EH (cell line): ENCODE data around the gene CFAP300.
A peak's percentile ranks its signal among the peaks of the same experiment; 100 is the strongest.

Source experiments
- DNase-seq: peaks from one replicate; pipeline ENCODE4 v3.0.0-alpha.2; 2015; ENCODE audit warnings: low read depth

The CFAP300 gene

DNA sequence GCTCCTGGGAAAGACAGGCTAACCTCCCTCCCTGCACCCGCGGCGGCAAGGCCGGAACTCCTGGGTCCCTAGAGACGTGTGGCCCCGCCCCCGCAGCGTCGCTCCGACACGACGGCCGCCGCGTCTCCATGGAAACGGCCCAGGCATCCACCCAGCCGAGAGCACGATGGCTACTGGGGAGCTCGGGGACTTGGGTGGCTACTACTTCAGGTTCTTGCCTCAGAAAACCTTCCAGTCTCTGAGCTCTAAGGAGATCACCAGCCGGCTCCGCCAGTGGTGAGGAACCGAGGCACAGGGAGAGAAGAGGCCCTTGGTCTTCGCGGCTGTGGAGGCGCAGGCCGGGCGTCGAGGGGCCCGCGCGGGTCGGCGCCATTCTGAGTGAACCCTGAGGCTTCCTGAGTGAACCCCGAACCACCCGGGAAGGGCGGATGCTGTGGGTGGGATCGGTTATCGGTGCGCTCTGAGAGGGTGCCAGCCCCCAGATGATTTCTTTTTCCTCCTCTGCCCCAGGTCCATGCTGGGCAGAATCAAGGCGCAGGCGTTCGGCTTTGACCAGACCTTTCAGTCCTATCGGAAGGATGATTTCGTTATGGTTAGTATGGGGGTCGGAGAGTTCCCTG lies at the start of gene CFAP300:
TSS of gene CFAP300 (plus strand) at position 133 of the 620 bp plus-strand sequence. CDS start at position 167, 34 bp downstream.
- DNase-seq = peak; percentile 81

DNA sequence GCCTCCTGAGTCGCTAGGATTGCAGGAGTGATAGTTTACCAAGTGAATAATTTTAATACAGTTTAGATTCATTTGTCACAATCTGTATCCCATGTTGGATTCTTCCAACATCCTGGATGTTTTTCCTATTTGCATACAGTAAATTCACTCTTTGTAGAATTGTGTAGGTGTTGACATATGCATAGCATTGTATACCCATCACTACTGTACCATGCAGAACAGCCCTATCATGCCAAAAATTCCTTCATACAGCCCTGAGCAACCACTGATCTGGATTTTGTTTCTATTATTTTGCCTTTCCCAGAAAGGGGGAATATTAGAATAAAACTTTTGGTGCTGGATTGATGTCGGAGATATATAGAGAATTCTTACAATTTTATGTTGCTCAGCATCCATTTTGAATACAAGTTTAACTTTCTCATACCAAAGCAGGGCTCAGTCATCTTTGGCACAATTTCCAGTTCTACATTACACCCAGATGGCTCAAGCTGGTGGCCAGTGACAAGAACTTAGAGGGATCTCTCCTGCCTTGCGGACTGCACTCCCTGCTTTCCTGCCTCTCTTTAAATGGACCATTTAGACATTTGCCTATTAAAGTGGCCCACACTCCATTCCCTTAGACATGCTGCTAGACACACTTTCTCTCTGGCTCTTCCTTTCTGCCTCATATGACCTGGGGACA lies 45.4 kb upstream of the CFAP300 start:
- no peak for DNase-seq

DNA sequence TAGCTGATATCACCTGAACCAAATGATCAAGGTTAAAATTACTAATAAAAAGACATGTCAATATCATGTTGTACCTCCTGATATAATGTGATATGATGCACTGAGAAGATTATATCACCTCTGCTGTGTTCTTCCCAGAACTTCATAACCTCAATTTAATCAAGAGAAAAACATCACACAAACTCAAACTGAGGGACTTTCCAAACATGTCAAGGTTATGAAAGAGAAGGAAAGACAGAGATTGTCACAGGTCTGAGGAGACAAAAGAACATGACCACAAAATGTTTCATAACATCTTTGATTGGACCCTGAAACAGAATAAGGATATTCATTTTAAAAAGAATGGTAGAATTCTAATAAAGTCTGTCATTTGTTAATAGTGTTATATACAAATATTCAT lies 43.0 kb upstream of the CFAP300 start:
- no peak for DNase-seq

DNA sequence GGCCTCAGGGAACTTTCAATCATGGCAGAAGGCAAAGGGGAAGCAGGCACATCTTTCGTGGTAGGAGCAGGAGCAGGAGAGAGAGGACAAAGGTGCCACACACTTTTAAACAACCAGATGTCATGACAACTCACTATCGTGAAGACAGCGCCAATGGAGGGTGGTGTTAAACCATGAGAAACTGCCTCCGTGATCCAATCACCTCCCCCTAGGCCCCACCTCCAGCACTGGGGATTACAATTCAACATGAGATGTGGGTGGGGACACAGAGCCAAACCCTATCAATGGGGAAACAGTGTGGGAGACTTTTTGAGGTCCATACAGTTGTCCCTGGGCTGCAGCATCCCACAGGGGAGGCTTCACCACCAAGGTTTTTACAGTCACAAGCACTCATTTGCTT lies 41.9 kb upstream of the CFAP300 start:
- no peak for DNase-seq

DNA sequence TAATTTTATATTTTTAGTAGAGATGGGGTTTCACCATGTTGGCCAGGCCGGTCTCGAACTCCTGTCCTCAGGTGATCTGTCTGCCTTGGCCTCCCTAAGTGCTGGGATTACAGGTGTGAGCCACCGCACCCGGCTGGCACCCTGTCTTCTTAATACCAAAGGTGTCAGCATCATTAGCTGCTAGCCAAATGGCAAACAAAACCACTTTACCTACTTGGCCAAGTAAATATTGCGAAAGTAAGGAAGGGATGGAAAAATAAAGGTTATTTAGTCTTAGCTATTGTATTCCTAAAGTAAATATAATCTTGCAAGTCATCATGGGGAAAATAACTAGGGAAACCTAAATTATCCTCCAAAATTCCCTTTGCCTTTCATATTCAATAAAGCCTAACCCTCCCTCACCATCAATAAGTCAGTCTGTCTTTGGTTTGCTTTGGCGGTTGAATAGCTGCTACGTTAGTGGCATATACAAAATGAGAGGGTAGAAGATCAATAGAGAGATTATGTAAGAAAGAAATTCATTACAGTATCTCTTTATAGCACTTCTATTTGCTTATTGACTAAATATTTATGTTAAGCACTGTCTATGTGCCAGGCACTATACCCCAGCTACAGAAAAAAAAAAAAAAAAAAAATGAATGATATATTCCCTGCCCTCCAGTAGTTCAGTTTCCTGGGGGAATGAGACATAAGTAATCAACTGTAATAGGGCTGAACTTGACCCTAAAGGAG lies 40.2 kb upstream of the CFAP300 start:
- DNase-seq = no peak

DNA sequence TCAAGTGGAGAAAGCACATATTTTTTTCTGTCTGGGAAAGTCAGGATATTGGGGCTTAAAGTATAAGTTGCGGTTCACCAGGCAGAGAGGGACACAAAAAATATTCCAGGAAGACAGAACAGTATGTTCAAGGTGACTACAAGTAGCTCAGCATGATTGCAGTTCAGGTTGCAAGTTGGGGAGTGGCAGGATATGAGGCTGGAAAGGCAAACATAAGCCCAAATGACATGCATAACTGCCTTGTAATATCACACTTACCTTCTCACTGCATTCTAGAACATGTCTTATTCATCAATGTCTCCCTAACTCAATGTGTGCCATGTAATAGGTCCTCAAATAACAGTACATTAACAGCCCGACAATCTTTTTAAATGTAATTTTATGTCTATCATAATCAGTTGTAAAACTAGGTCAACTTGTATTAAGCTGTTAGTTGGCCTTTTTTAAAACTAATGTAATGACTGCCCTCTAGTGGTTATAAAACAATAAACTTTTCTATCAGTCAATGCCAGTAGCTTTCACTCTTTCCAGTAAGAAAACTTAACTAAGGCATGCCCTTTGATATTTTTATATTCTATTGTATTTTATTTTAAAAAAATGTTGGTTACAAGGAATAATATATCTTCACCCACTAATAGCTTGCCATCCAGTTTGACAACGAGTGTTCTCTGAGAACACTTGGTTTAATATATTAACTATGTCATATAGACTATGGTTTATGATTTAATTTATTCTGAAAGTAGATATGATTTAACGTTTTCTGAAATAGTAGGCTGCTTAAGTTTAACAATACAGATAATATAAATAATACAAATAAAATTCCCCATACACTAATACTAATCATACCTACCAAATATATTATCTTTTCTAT lies 39.4 kb upstream of the CFAP300 start:
- peak; percentile 63 for DNase-seq

DNA sequence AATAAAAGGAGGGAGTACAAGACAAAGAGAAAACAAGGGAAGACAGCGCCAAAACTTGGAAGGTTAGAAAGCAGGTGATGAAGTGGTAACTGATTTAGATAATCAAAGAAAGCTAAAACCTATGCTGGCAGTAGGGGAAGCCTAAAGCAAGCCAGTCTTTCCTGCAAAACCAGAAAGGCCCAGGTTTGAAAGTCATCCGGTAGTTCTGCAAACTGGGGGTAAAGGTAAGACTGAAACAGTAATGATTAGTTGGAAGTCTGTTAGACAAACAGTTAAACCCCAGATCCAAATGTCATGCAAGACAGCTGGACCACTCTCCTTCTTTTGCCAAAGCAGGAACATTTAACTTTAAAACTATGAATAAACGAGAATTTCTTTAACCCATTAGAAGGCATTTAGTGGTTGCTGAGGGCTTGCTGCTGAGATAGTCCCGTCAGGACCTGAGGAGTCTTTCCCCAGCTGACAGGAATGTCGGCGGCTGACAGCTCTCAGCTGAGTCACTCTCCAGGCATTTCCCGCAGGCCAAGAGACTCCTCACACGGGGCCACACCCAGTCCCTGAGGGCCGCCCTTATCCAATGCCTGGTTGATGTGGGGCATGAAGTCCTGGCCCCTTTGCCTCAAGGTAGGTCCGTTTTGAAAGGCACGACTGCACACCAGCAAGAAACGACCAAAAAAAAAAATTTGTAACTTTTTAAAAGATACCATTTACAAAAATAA lies 36.3 kb upstream of the CFAP300 start:
- DNase-seq = peak; percentile 95

DNA sequence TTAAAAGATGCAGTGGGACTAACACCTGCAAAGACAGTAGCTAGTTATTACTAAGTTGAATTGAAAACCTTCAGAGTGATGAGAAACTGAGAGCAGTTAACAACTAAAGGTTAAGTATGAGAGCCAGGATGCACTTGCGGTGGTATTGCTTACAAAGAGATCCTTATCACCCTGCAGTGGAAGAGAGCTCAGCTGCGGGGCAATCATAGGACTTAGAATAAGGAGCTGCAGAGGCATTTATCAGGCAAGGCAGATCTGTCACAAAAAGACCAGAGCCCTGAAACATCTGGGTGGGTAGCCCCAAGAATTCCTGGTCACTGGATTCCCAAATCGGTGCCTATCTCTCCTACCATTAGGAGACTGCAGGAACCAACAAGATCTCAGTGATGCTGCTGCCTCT lies 34.3 kb upstream of the CFAP300 start:
- DNase-seq = peak; percentile 55

DNA sequence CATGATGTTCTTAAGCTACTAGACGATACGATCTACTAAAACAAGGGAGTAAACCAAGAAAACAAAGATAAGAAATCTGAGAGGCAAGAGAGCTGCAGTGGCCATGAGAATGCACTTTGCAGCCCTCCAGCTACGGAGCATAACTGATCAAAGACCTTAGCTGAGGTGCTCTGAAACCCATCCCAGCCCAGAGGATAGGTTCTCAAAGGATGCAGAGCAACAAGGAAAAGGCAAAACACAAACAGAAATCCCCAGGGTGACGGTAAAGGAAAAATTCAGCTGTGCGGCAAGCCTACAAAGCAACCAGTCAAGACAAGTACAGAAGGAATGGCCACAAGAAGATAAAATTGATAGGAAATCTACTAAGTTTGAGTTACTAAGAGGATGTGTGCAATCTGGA lies 32.5 kb upstream of the CFAP300 start:
- DNase-seq = no peak

DNA sequence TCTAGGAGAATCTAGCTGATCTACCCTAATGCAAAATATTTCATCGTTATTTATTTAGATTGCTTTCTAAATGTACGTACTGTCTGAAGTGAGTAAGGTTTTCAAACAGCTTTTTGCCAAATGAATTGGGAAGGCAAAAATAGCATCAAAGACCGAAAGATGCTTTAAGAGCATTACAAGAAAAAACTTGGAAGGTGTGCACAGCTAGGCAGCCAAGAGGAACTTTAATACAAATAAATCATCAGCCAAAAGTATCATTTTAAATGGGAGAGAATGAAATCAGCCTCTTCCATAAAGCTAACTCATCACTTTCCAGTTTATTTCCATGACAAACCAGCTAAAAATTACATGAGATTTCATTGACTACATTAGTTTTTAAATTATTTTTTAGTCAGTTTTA lies 30.2 kb upstream of the CFAP300 start:
- no peak for DNase-seq

DNA sequence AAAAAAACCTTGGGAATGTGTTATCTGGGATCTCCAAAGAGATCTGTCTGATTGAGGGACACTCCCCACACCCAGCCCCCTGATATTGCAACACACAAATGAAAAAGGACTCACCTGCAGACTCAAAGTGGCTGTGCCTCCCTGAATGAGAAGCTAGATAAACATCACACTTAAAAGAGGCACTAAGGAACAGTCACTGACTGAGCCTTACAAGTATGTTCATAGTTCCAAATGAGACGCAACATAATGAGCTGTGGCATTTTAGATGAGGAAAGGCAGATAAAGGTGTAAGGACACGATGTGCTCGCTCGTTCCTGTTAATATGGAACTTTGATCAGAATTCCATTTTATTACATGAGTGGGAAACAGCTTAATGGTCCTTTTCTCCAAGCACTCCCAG lies 21.0 kb upstream of the CFAP300 start:
- DNase-seq = no peak

DNA sequence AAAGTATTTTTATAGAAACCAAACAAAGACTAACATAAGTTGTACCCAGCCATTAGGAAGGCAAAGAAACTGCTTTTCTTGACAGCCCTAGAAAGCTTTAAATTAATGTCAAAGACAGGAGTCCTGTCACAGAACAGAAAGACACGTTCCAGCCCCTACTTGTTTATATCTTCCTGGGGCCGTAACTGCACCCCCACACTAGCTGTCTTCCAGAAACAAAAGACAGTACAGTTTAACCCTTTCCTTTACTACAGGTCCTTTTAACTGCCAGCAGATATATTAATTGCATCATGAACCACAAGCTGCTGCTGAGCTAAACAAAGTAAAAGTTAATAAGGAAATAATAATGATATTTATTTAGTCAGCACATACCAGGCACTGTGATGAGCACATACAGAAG lies 20.3 kb upstream of the CFAP300 start:
- no peak for DNase-seq

DNA sequence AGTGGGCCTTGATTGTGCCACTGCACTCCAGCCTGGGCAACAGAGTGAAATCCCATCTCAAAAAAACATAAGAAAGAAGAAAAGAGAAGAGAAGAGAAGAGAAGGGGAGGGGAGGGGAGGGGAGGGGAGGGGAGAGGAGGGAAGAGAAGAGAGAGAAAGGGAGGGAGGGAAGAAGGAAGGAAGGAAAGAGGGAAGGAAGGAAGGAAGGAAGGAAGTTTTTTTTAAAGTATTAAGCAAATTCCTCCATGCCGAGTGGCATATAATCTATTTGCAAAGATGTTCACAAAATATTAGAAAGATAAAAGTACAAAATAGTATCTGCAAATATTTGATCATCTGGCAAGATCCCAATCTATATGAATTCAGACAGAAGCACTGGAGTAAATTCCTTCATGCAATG lies 10.5 kb upstream of the CFAP300 start:
- no peak for DNase-seq

DNA sequence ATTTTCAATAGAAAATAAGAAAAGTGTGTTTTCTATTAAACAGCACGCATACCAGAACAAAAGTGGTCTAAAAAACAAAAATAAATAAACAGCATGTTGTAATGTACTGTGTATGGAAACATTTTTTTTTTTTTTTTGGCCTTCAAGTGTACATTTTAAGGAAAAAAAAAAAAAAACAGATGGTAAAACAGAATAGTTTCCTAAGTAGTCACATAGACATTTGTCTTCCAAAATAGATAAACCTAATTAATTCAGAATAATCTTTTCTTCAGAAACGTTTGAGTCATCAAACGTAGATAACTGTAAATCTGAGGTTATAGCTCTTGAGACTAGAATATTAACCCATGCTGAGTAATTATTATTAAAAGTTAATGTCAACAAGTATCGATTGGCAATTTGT lies 396 bp upstream of the CFAP300 start:
- peak; percentile 55 for DNase-seq

DNA sequence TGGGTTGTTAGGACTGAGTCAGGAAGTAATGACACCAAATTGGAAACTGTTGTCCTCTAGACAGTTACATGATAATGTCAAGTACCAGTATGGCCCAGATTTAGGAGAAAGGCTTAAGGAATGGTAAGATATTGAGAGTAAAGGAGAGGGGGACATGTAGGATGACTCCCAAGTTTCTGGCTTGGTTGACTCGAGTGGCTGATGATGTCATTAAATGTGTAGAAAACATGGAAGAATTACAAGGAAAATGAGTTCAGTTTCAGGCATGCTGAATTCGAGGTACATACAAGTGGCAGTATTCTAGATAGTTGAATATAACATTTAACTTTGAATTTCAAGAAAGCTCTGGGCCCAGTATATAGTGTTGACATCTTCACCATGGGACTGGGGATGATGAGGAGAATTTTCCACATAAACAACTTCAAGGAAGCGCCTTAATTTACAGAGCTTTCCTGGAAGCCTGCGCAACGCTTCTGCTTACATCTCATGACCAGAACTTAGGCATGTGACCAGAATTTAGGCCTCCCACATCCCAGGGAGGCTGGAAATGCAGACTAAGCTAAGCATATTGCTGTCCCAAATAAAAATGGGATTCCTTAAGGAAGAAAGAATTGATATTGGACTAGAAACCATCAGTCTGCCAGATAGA lies 3.8 kb downstream of the CFAP300 start:
- DNase-seq = no peak

DNA sequence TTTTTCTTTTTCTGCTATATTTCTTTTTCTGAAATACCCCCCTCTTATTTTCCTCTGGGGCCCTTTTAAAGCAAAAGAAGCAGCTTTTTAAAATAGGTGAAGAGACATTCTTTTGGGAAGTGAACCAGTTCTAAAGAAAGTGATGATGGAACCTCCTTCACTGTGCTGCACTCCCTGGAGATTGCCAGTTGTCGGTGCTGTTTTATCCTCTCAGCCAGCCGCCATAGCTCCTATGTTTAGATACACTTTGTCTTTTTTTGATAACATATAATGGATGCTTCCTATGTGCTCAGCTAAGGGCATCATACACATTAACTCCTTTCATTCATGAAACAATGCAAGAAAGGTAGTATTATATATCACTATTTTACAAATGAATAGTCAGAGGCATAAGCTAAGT lies 14.0 kb downstream of the CFAP300 start:
- no peak for DNase-seq

DNA sequence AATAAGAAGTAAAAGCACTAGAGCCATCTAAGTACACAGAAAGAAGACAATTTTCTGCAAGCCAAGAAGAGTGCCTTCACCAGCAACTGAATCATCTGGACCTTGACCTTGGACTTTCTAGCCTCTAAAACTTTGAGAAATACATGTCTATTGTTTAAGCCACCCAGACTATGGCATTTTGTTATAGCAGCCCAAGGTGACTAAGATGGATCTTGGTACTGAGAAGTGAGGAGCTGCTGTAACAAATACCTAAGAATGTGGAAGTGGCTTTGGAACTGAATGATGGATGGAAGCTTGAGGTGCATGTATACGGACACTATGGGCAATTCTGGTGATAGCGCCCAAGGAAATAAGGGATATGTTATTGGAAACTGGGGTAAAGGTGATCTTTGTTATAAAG lies 14.9 kb downstream of the CFAP300 start:
- DNase-seq = no peak

DNA sequence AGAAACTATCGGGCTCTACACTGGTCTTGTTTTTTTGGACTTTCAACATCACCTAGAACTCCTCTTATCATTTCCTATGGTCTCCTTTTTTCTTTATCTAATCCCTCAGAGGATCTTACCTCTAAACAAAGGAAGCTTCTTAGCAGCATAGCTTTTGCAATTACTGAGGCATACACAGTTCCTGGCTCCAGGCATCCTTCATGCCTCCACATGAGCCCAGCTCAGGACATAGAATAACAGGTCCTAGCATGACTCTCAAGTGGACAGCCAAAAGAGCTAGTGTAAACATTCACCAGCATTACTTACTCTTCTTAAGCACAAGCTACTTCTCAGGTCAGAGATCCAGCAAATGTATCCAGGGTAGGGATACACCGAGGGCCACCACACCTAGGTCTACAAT lies 17.1 kb downstream of the CFAP300 start:
- DNase-seq = no peak

DNA sequence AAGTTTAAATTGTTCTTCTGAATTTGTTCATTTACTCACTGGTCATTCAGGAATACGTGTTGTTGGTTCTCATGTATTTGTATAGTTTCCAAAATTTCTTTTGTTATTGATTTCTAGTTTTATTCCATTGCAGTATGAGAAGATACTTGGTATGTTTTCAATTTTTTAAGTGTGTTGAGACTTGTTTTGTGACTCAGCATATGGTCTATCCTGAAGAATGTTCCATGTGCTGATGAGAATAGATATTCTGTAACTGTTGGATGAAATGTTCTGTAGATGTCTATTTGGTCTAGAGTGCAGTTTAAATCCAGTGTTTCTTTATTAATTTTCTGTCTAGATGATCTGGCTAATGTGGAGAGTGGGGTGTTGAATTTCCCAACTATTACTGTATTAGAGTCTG lies 23.5 kb downstream of the CFAP300 start:
- no peak for DNase-seq

DNA sequence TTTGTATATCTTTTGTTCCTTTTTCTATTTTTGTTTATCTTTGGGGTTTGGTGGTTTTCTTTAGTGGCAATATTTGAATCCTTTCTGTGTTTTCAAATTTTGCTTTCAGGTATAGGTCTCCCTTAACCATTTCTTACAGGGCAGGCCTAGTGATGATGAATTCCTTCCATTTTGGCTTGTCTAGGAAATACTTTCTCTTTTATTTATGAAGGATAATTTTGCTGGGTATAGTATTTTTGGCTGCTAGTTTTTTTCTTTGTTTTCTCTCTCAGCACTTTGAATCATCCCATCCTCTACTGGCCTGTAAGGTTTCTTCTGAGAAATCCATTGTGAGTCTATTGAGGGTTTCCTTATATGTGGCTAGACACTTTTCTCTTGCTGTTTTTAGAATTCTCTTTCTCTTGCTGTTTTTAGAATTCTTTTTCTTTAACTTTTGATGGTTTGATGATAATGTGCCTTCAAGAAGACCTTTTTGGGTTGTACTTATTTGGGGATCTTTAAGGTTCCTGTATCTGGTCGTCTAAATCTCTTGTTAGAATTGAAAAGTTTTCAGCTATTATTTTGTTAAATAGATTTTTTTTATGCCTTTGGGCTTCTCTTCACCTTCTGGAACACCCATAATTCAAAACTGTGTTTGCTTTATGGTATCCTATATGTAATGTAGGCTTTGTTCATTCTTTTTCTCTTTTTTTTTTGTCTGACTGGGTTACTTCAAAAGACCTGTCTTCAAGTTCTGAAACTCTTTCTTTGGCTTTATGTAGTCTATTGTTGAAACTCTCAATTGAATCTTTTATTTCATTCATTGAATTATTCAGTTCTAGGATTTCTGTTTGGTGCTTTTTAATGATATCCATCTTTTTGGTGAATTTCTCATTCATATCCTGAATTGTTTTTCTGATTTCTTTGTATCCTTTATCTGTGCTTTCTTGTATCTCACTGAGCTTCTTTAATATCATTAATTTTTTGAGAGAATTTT lies 24.5 kb downstream of the CFAP300 start:
- no peak for DNase-seq
